ENCODE results near the gene KANSL1L. TPM values are rescaled to one million over a fixed set of nuclear protein-coding genes. Genes with fewer than 3 reads are reported as not detected.

KANSL1L gene
- total and polyA plus RNA-seq, 2 donors (not counting 1 experiment from before 2014, with no cell fraction given) = 7.3 to 26.1 TPM

- TF ChIP-seq EZH2 (IDR thresholded peaks at IDR 0.05; ENCODE audit: low read length, missing control alignments) (no peak), CTCF (conservative IDR thresholded peaks at IDR 0.05 in 1 of 2, IDR thresholded peaks at IDR 0.05 in 1 of 2; ENCODE audit: low read depth in 1 of 2, low read length in 2 of 2) (no peak)
- H2AFZ ChIP-seq (ENCODE audit: low read length) = no peak overlapping the region
- H3K79me2 ChIP-seq (ENCODE audit: control insufficient read depth, insufficient read depth, low read length) = no peaks in the 10 kb centered on the region
- H3K9ac ChIP-seq (ENCODE audit: insufficient read depth, low read length) = no peak overlapping the region
- peaks cover 2% of the 10 kb centered on the region for H3K4me1 ChIP-seq (ENCODE audit: control insufficient read depth, extremely low read depth, insufficient read depth, low read length)
- H3K27me3 ChIP-seq (ENCODE audit: control insufficient read depth, insufficient read depth, low read length) = no peaks in the 10 kb centered on the region
- no peak overlapping the region for H3K4me2 ChIP-seq (ENCODE audit: extremely low read depth, insufficient read depth, low read length)
- H3K36me3 ChIP-seq (ENCODE audit: control insufficient read depth, insufficient read depth, low read length) = no peaks in the 10 kb centered on the region
- DNase-seq (ENCODE audit: low read depth in 2 of 2) = peak; percentile 10 to 62
- no peaks in the 10 kb centered on the region for H3K9me3 ChIP-seq (ENCODE audit: control insufficient read depth, insufficient read depth, low read depth, low read length)
- H3K27ac ChIP-seq (ENCODE audit: insufficient read depth, low read length) = no peak overlapping the region
- no peak overlapping the region for H3K4me3 ChIP-seq (replicated peaks in 1 of 4; ENCODE audit: control extremely low read depth in 1 of 4, insufficient read depth in 1 of 4, low read depth in 3 of 4, low read length in 4 of 4)
- no peaks in the 10 kb centered on the region for H4K20me1 ChIP-seq (ENCODE audit: control insufficient read depth, extremely low read depth, insufficient read depth, low read length)
These were observed 27.1 kb upstream of the KANSL1L start for GRCh38 chr2:210198326-210198725.

- H3K79me2 ChIP-seq (ENCODE audit: control insufficient read depth, insufficient read depth, low read length) = no peaks in the 10 kb centered on the region
These were observed 26.5 kb upstream of the KANSL1L start for GRCh38 chr2:210197720-210198119.

GRCh38 chr2:210195101-210195852 lies 24.1 kb upstream of the KANSL1L start:
- Histone ChIP-seq H4K20me1 (ENCODE audit: control insufficient read depth, extremely low read depth, insufficient read depth, low read length) (no peaks in the 10 kb centered on the region), H3K4me3 (replicated peaks in 1 of 4; ENCODE audit: control extremely low read depth in 1 of 4, insufficient read depth in 1 of 4, low read depth in 3 of 4, low read length in 4 of 4) (peak overlapping the region; percentile 17 to 70 (median 33)), H3K79me2 (ENCODE audit: control insufficient read depth, insufficient read depth, low read length) (no peaks in the 10 kb centered on the region), H3K4me1 (ENCODE audit: control insufficient read depth, extremely low read depth, insufficient read depth, low read length) (peaks cover 2% of the 10 kb centered on the region), H3K9ac (ENCODE audit: insufficient read depth, low read length) (no peak overlapping the region), H3K27me3 (ENCODE audit: control insufficient read depth, insufficient read depth, low read length) (no peaks in the 10 kb centered on the region), H3K36me3 (ENCODE audit: control insufficient read depth, insufficient read depth, low read length) (no peaks in the 10 kb centered on the region), H3K4me2 (ENCODE audit: extremely low read depth, insufficient read depth, low read length) (peak overlapping the region; percentile 53), H3K9me3 (ENCODE audit: control insufficient read depth, insufficient read depth, low read depth, low read length) (no peaks in the 10 kb centered on the region), H2AFZ (ENCODE audit: low read length) (peak overlapping the region; percentile 23), H3K27ac (ENCODE audit: insufficient read depth, low read length) (no peak overlapping the region)
- TF ChIP-seq EZH2 (IDR thresholded peaks at IDR 0.05; ENCODE audit: low read length, missing control alignments) (no peak), CTCF (conservative IDR thresholded peaks at IDR 0.05 in 1 of 2, IDR thresholded peaks at IDR 0.05 in 1 of 2; ENCODE audit: low read depth in 1 of 2, low read length in 2 of 2) (peak; percentile 48 to 67)
- DNase-seq (ENCODE audit: low read depth in 2 of 2) = peak; percentile 40 to 76

More at GRCh38 chr2:210197720-210198119, 26.5 kb upstream of the KANSL1L start:
- Histone ChIP-seq H3K4me1 (ENCODE audit: control insufficient read depth, extremely low read depth, insufficient read depth, low read length) (peaks cover 2% of the 10 kb centered on the region), H3K9me3 (ENCODE audit: control insufficient read depth, insufficient read depth, low read depth, low read length) (no peaks in the 10 kb centered on the region), H3K4me2 (ENCODE audit: extremely low read depth, insufficient read depth, low read length) (no peak overlapping the region), H3K4me3 (replicated peaks in 1 of 4; ENCODE audit: control extremely low read depth in 1 of 4, insufficient read depth in 1 of 4, low read depth in 3 of 4, low read length in 4 of 4) (no peak overlapping the region), H4K20me1 (ENCODE audit: control insufficient read depth, extremely low read depth, insufficient read depth, low read length) (no peaks in the 10 kb centered on the region), H3K36me3 (ENCODE audit: control insufficient read depth, insufficient read depth, low read length) (no peaks in the 10 kb centered on the region), H3K27me3 (ENCODE audit: control insufficient read depth, insufficient read depth, low read length) (no peaks in the 10 kb centered on the region), H2AFZ (ENCODE audit: low read length) (no peak overlapping the region), H3K9ac (ENCODE audit: insufficient read depth, low read length) (no peak overlapping the region), H3K27ac (ENCODE audit: insufficient read depth, low read length) (no peak overlapping the region)
- TF ChIP-seq EZH2 (IDR thresholded peaks at IDR 0.05; ENCODE audit: low read length, missing control alignments) = no peak
- no peak for TF ChIP-seq CTCF (conservative IDR thresholded peaks at IDR 0.05 in 1 of 2, IDR thresholded peaks at IDR 0.05 in 1 of 2; ENCODE audit: low read depth in 1 of 2, low read length in 2 of 2)
- DNase-seq (ENCODE audit: low read depth in 2 of 2) = peak in 1 of 2 donors; percentile 30

Measured in fibroblast of lung (primary cell).